ENCODE results near the gene PTCH2. TPM values are rescaled to one million over a fixed set of nuclear protein-coding genes. Genes with fewer than 3 reads are reported as not detected.
"Not testable (repeated sequence)": the region's sequence is repeated elsewhere in the genome, so short reads cannot be mapped to it uniquely, and the experiment has no call there.

Gene PTCH2
- total and polyA plus RNA-seq, 11 donors: 0.19 to 0.85 (median 0.37) TPM; not detected in 1

GRCh38 chr1:44842486-44842861 is 579 bp downstream of the PTCH2 start:
- DNase-seq: no peak
- H3K9me3 ChIP-seq: no peaks in the 10 kb centered on the region
- TF ChIP-seq, protein P1, sequence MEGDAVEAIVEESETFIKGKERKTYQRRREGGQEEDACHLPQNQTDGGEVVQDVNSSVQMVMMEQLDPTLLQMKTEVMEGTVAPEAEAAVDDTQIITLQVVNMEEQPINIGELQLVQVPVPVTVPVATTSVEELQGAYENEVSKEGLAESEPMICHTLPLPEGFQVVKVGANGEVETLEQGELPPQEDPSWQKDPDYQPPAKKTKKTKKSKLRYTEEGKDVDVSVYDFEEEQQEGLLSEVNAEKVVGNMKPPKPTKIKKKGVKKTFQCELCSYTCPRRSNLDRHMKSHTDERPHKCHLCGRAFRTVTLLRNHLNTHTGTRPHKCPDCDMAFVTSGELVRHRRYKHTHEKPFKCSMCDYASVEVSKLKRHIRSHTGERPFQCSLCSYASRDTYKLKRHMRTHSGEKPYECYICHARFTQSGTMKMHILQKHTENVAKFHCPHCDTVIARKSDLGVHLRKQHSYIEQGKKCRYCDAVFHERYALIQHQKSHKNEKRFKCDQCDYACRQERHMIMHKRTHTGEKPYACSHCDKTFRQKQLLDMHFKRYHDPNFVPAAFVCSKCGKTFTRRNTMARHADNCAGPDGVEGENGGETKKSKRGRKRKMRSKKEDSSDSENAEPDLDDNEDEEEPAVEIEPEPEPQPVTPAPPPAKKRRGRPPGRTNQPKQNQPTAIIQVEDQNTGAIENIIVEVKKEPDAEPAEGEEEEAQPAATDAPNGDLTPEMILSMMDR (IDR thresholded peaks at IDR 0.05): no peak
- TF ChIP-seq POLR2A (IDR thresholded peaks at IDR 0.05): no peak

GRCh38 chr1:44839576-44839975 is 3.5 kb downstream of the PTCH2 start:
- TF ChIP-seq, protein P1 (IDR thresholded peaks at IDR 0.05): no peak
- no peak for TF ChIP-seq POLR2A (IDR thresholded peaks at IDR 0.05)
- peak overlapping the region in 1 of 12 donors; percentile 30 for H3K27ac ChIP-seq
- H3K27me3 ChIP-seq: peaks cover 0 to 8% (median 0%) of the 10 kb centered on the region in 9 donors
- ATAC-seq (peak in 1 of 4 donors; percentile 16), DNase-seq (peak in 1 of 5 donors; percentile 17)
- intact Hi-C loops (cut with DNase I): loop anchor here in 9 of 10 donors (5.0 to 10.0 kb wide), 10 partner anchors 42 to 463 kb away; partner anchors contain the start of genes EIF2B3 (in 2 of the 9), HECTD3 (in 2 of the 9), UROD (in 2 of the 9) and BEST4 (in 1 of the 9)
- WGBS, 4 donors: 54 to 78% (median 69%) methylated on average over 4 of the region's 4 CpGs
- H3K4me1 ChIP-seq: peaks cover 0 to 21% (median 8%) of the 10 kb centered on the region in 12 donors
- H3K9me3 ChIP-seq: no peaks in the 10 kb centered on the region
- no peaks in the 10 kb centered on the region for H3K36me3 ChIP-seq
- H3K4me3 ChIP-seq: no peak overlapping the region

More at GRCh38 chr1:44842486-44842861, 579 bp downstream of the PTCH2 start:
- Histone ChIP-seq H3K4me1 (peaks cover 0 to 12% (median 6%) of the 10 kb centered on the region in 12 donors), H3K27me3 (peaks cover 0 to 8% (median 0%) of the 10 kb centered on the region in 9 donors), H3K27ac (peak overlapping the region in 9 of 12 donors; percentile 35 to 75 (median 62)), H3K4me3 (peak overlapping the region; percentile 14 to 74 (median 62)), H3K36me3 (no peaks in the 10 kb centered on the region)
- intact Hi-C loops (cut with DNase I): loop anchor here in 2 of 10 donors (10.0 kb wide), 2 partner anchors 132 to 142 kb away; partner anchors contain the start of gene EIF2B3 (in 1 of the 2)
- peak in 2 of 4 donors; percentile 4 to 20 for ATAC-seq
- 67 to 71% (median 69%) methylated on average over 16 of the region's 16 CpGs for WGBS, 4 donors

DNA sequence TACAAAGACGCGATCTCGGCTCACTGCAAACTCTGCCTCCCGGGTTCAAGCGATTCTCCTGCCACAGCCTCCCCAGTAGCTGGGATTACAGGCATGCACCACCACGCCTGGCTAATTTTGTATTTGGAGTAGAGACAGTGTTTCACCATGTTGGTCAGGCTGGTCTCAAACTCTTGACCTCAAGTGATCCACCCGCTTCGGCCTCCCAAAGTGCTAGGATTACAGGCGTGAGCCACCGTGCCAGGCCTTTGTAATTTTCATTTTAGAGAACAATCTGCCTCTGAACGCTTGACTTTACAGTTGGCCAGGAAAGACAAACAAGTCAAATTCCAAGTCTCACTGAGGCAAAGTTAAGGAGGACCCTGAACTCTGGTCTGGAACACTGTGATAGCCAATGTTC is 4.8 kb downstream of the PTCH2 start:
- H3K4me3 ChIP-seq, H3K27me3 ChIP-seq, H3K36me3 ChIP-seq, H3K9me3 ChIP-seq, DNase-seq, H3K27ac ChIP-seq, ATAC-seq: not testable (repeated sequence)
- intact Hi-C loops (cut with DNase I): loop anchor here in 9 of 10 donors (5.0 to 10.0 kb wide), 10 partner anchors 41 to 464 kb away; partner anchors contain the start of genes EIF2B3 (in 2 of the 9), HECTD3 (in 2 of the 9), UROD (in 2 of the 9) and BEST4 (in 1 of the 9)
- WGBS, 4 donors: 94 to 97% (median 96%) methylated on average over 11 of the region's 11 CpGs
- H3K4me1 ChIP-seq: peaks cover 0 to 22% (median 8%) of the 10 kb centered on the region in 12 donors

- Histone ChIP-seq H3K36me3 (no peaks in the 10 kb centered on the region), H3K4me3 (no peak overlapping the region), H3K4me1 (peaks cover 0 to 14% (median 3%) of the 10 kb centered on the region in 12 donors), H3K9me3 (no peaks in the 10 kb centered on the region), H3K27me3 (no peaks in the 10 kb centered on the region), H3K27ac (no peak overlapping the region)
- ATAC-seq: peak; percentile 65 to 89 (median 87)
- intact Hi-C loops (cut with DNase I): loop anchor here in 9 of 10 donors (1.0 to 10.0 kb wide), 13 partner anchors 39 to 466 kb away; partner anchors contain the start of genes HECTD3 (in 4 of the 9), EIF2B3 (in 2 of the 9), UROD (in 2 of the 9) and BEST4 (in 1 of the 9)
- WGBS, 4 donors: 65 to 69% (median 66%) methylated on average over 23 of the region's 23 CpGs
- DNase-seq: peak; percentile 82 to 89 (median 86)
- TF ChIP-seq, protein P1 (IDR thresholded peaks at IDR 0.05): peak; percentile 78 to 93 (median 86)
- no peak for TF ChIP-seq POLR2A (IDR thresholded peaks at IDR 0.05)
These were observed 7.0 kb downstream of the PTCH2 start for GRCh38 chr1:44835738-44836675.
